Astrocyte of the hippocampus (primary cell): ENCODE measurements around the gene FBLN7.
A peak's percentile ranks its signal among the peaks of the same experiment; 100 is the strongest.

Experiments
- DNase-seq: peaks from one replicate; pipeline ENCODE4 v3.0.0; 2011; ENCODE audit warnings: low read depth, low spot score

The FBLN7 gene

GRCh38 chr2:112157472-112157871, 19.3 kb downstream of the FBLN7 start:
- DNase-seq = no peak

- no peak for DNase-seq
Observed at GRCh38 chr2:112159454-112159921, 21.3 kb downstream of the FBLN7 start.

- no peak for DNase-seq
Observed at GRCh38 chr2:112160283-112161250, 22.4 kb downstream of the FBLN7 start.

GRCh38 chr2:112161431-112162145, 23.4 kb downstream of the FBLN7 start:
- DNase-seq = no peak

- no peak for DNase-seq
Observed at GRCh38 chr2:112162341-112162740, 24.2 kb downstream of the FBLN7 start.

- DNase-seq = no peak
Observed at GRCh38 chr2:112162956-112163355, 24.8 kb downstream of the FBLN7 start.

- peak; percentile 43 for DNase-seq
Observed at GRCh38 chr2:112163541-112163981, 25.4 kb downstream of the FBLN7 start.

GRCh38 chr2:112164876-112165275, 26.7 kb downstream of the FBLN7 start:
- DNase-seq = no peak

- DNase-seq = no peak
Observed at GRCh38 chr2:112165296-112165695, 27.1 kb downstream of the FBLN7 start.

- DNase-seq = no peak
Observed at GRCh38 chr2:112166806-112167499, 28.8 kb downstream of the FBLN7 start.

- no peak for DNase-seq
Observed at GRCh38 chr2:112168422-112169124, 30.4 kb downstream of the FBLN7 start.

- no peak for DNase-seq
Observed at GRCh38 chr2:112170495-112170894, 32.3 kb downstream of the FBLN7 start.

- DNase-seq = peak; percentile 39
Observed at GRCh38 chr2:112173646-112174319, 35.6 kb downstream of the FBLN7 start.

GRCh38 chr2:112174383-112174782, 36.2 kb downstream of the FBLN7 start:
- DNase-seq = no peak

- no peak for DNase-seq
Observed at GRCh38 chr2:112175333-112175732, 37.1 kb downstream of the FBLN7 start.

- no peak for DNase-seq
Observed at GRCh38 chr2:112175958-112176573, 37.9 kb downstream of the FBLN7 start.

- no peak for DNase-seq
Observed at GRCh38 chr2:112181571-112182290, 43.5 kb downstream of the FBLN7 start.

GRCh38 chr2:112182581-112183034, 44.4 kb downstream of the FBLN7 start:
- DNase-seq = no peak

GRCh38 chr2:112183327-112184025, 45.3 kb downstream of the FBLN7 start:
- DNase-seq = peak; percentile 39
